ENCODE data around the gene SETD5.

The SETD5 gene, protein sequence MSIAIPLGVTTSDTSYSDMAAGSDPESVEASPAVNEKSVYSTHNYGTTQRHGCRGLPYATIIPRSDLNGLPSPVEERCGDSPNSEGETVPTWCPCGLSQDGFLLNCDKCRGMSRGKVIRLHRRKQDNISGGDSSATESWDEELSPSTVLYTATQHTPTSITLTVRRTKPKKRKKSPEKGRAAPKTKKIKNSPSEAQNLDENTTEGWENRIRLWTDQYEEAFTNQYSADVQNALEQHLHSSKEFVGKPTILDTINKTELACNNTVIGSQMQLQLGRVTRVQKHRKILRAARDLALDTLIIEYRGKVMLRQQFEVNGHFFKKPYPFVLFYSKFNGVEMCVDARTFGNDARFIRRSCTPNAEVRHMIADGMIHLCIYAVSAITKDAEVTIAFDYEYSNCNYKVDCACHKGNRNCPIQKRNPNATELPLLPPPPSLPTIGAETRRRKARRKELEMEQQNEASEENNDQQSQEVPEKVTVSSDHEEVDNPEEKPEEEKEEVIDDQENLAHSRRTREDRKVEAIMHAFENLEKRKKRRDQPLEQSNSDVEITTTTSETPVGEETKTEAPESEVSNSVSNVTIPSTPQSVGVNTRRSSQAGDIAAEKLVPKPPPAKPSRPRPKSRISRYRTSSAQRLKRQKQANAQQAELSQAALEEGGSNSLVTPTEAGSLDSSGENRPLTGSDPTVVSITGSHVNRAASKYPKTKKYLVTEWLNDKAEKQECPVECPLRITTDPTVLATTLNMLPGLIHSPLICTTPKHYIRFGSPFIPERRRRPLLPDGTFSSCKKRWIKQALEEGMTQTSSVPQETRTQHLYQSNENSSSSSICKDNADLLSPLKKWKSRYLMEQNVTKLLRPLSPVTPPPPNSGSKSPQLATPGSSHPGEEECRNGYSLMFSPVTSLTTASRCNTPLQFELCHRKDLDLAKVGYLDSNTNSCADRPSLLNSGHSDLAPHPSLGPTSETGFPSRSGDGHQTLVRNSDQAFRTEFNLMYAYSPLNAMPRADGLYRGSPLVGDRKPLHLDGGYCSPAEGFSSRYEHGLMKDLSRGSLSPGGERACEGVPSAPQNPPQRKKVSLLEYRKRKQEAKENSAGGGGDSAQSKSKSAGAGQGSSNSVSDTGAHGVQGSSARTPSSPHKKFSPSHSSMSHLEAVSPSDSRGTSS (N-terminal part only)

DNA sequence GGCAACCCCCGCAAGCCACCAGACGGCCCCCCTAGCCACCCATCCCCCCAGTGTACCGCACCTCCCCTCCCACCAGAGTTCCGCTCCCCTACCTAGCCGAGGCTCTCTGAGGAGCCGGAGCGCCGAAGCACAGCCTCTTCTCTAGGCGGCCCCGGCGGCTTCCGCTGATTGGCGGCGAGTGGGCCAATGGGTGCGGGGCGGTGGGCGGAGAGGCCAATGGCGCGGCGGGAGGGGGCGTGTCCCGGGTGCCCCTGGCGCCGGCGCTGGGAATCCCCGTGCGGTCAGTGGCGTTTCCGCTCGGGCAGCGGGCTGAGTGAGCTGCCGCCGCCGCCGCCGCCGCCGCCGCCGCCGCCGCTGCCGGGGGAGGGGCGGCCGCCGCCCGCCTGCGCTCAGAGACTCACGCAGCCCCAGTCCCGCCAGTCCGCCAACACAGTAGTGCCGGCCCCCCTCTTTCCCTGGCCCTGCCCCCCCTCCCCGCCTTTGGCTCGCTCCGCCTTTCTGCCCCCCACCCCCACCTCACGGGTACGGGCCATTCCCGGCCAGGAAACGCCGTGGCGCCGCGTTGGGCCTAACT lies at the start of gene SETD5:
TSS of gene SETD5 (plus strand) at position 284 of the 574 bp plus-strand sequence. CDS start 31,324 bp downstream, outside the sequence.
- peak; percentile 82 for DNase-seq

DNA sequence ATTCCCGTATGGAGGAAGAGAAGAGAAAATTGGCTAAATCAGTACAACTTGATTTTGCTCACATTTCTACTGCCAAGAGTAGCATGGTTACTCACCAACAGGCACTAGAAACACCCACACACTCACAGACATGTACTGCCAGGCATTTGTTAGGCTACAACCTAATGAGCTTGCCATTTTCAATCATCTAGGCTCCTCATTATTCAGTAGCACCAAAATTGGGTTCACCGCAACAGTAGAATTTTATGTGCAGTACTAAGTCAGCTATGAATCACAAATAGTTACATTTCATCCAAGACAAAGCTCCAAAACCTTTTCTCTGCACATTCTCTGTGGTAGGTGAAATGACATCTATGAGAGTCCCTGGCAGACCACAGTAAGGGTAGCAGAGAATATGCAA lies 49.5 kb upstream of the SETD5 start:
- DNase-seq = no peak

DNA sequence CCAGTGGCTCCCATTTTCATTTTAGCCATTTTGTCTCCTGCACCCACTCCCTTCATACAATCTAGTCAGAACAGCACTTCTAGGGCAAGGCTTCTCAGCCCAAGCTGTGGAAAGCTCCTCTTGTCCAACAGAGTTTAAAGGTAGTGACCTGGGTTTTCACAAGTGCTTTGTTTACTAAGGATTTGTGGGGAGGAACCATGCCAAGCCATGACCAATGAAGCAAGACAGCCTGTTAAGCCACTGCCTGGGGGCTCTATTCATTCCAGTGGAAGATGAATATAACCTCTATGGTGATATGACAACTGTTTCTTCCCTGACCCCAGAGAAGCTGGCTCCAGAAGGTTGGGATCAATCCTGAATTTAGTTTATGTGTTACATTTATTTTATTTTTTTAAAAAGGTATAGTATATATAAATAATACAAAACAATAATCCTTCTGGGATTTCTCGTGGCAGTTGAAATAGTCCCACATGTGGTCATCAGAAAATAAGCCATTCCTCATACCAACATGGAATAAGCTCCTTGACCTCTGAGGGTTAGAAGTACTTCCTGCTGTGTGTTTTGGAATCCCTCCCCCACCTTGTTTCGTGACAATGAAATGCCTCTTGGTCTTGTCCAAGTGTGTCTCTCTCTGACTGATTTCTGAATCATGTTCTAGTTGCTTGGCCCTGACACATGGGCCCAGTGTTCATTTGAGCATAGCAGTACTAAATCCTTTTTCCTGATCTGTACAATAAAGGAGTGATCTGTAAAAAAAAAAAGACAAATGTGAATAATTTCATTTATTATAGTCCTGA lies 47.9 kb upstream of the SETD5 start:
- DNase-seq = no peak

DNA sequence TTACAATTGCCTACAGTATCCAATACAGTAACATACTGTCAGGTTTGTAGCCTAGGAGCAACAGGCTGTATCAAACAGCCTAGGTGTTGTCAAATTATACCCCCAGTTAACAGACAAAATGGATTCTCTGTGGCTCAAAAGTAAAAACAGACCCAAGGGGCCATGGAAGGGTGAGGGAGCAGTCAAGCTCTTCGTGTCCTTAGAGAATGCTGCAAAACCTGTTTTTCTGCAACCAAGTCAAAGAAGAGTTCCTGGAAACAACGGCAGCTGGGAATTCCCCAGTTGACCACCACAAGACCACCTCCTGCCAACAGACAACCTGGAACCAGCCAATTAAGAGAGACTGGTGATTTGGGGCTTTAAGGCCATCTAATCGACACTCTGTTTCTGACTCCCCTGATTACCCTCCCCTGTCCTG lies 45.7 kb upstream of the SETD5 start:
- DNase-seq = no peak

DNA sequence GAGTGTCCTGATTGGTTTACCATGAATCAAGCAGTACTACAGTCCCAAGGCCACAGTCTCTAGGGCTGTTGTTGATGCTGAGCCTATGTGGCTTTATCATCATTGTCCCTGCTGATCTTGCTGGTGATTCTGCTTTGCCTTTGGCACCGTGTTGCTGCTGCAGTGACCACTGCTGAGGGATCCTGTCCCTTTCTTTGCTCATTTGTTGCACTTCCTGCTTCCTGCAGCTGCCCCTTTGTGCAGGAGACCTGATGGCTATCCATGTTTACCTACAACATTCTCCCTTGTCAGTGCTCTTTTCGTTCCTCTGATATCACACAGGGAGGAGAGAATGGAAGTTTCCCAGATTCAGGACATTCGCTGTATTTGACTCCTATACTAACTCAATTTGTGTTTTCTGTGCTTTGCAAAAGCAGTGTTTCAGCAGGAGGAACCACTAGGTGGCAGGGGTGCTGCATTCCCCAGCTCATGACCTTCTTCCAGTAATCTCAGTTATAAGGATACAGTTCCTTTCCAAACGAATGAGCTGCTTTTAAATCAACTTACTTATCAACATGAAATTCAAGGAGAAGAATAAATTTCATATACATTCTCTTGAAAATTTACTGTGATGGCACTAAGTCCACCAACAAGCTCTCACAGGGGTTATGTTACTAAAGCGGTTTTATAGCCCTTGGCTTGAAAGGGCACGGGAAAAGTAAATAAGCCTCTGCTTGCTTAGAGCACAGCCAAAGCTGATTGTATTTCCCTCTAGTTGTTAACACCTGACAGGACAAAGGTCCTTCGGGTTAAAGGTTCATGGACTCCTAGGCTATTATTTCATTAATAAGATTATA lies 44.3 kb upstream of the SETD5 start:
- DNase-seq = peak; percentile 33

DNA sequence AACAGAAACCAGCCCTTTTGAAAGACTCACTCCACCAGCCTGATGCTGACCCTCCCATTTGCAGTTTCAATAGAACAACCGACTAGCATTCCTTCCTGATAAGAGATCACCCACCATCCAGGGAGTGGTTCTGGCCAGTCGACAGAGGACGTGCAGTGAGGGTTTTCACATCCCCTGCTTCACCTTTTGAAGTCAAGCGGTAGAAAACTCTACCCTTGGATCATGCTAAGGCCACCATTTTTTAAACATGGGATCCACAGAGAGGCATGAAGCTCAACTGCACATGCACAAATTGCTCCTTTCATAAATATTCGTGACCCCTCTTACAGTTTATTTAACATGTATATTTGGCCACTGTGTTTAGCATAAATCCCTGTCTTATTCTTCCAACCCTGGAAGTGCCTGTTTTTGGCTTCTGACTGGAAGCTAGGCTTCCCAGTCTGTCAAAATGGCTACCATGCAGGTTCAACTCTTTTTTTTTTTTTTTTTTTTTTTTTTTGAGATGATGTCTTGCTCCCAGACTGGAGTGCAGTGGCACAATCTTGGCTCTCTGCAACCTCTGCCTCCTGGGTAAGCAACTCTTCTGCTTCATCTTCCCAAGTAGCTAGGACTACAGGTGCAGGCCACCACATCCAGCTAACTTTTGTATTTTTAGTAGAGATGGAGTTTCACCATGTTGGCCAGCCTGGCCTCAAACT lies 35.6 kb upstream of the SETD5 start:
- no peak for DNase-seq

DNA sequence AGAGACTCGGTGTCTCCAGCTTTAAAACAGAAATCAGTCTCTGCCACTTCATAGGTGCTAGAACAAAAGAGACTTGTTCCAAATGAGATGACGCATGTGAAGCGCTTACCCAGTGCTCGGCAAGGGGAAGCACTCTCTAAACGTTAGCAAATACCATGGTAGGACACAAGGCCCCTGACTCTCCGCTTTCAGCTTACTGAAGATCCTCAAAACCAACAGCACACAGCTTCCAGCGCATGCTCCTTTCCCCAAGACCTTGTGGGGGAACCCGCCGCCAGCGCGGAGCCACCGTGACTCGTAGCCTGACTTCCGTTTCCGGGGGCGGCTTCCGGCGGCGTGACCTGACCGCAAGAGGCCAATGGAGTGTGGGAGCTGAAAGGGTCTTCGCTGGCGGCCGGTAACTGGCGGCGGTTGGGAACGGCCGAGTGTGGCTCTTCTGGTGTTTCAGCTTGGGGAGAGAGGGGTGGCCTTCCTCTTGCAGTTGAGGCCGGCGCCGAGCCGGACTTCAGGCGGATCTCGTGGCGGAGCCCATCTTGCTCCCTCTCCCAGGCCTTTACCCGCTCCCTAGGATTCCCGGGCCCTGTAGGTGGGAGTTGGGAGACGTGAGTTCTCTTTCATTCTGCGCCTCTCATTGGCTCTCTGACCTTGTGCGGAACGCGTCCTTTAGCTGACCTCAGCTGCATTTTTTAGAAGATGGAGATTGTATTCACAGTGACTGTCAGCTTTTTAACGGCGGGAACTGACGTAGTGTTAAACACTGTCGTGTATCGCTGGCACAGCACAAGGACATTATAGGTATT lies 34.5 kb upstream of the SETD5 start, which contains the start of gene THUMPD3:
TSS of gene THUMPD3 (plus strand) at position 324 of the 800 bp plus-strand sequence. CDS start 2,015 bp downstream, outside the sequence.
- peak; percentile 93 for DNase-seq

DNA sequence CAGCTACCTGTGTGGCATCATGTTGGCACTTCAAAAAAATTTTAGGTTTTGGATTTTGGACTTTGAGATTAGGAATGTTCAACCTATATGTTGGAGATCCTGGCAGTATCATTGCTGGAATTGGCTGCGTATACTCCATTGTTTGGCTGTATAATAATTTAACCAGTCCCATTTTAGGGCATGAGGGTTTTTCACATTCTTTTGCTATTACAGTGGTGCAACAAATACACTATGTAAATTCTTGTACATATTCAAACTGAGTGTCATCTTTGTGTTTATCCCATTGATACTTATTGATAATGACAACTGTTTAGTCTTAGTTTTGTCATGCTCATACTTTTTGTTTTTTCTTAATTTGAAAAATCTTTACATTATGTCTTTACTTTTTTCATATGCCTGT lies 27.9 kb upstream of the SETD5 start:
- no peak for DNase-seq

DNA sequence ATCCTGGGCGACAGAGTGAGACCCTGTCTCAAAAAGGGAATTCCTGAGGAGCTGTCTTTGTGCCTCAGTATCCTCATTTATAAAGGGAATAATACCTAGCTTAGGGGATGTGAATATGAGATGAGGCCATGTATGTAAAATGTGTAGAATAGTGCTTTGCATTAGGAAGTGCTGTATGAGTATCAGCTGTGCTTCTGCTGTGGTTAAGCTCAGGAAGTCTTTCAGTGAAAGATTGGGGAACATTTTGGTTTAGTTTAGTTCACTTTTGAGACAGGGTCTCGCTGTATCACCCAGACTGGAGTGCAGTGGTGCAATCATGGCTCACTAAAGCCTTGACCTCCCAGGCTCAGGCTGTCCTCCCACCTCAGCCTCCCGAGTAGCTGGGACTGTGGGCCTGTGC lies 23.9 kb upstream of the SETD5 start:
- DNase-seq = peak; percentile 58

DNA sequence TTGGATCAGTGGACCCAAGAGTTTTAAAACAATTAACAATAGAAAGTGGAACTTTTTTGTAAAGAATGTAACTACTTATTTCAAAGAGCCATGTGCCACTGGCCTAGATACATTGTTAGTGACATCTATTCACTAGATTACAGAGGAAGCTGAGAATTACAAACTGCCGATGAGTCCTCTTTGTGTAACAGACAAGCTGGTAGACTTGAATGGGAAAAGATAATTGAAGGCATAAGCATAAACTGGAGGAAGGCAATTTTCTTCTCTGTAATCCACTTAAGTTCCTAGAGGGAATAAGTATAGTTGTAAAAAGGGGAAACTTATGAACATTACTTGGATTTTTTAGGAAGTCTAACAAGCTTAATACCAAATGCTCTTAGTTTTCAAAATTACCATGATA lies 19.4 kb upstream of the SETD5 start:
- DNase-seq = no peak

DNA sequence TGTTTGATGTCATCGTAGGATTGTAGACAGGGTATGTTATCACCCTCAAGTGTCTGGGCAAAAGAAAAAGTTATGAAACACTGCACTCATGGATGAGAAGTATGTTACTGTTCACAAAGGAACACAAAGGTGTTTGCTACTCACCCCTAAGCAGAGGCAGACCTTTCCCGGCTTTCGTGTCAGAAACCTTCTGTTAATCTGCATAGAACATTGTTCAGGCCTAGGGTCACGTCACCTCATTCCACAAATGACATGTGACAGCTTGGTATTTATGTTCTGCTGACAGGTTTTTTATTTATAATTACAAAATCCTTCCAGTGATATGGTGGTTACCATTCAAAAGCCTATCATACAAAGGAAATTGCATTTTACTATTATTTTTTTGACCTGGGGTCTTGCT lies 18.1 kb upstream of the SETD5 start:
- DNase-seq = no peak

DNA sequence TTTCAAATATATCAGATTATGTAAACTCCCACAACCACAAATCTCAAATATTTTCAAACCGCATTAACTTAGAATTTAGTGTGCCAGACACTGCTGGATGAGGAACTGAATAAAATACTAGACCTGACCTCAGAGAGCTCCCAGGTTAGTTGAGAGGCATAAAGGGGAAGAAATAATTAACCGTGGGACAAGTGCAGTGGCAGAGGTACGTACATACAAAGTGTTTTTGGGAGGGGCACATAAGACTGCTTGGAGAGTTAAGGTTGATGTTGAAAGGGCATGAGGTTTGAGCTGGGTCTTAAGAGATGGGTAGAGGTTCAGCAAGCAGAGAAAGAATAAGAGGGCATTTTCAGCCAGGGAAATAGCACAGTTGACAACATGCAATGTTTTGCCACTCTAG lies 17.4 kb upstream of the SETD5 start:
- no peak for DNase-seq

DNA sequence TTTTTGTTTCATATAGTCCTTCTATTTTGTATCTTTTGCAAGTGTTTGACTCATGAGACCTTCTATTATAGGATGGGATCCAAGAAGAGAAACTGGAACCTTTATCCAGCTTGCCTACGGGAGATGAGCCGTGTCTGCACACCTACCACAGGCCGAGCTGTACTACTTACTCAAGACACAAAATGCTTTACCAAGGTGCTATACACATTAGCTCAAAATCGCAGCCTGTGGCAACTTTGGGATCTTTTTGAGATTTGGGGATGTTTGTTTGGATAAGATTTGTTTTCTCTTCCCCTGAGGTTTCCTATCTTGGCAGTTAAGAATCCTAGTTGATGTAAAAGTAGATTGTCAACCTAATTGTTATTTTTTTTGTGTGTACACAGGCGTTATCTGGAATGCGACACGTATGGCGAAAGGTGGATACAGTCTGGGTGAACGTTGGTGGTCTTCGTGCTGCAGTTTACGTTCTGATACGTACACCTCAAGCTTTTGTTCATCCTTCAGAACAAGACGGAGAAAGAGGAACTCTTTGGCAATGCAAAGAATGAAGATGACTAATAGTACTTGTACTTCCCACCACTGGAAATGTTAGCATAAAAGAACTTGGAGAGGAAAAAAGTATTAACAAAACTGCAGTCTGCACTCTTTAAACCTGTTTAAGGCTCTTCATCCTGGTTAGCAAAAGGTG lies 13.1 kb upstream of the SETD5 start:
- no peak for DNase-seq

DNA sequence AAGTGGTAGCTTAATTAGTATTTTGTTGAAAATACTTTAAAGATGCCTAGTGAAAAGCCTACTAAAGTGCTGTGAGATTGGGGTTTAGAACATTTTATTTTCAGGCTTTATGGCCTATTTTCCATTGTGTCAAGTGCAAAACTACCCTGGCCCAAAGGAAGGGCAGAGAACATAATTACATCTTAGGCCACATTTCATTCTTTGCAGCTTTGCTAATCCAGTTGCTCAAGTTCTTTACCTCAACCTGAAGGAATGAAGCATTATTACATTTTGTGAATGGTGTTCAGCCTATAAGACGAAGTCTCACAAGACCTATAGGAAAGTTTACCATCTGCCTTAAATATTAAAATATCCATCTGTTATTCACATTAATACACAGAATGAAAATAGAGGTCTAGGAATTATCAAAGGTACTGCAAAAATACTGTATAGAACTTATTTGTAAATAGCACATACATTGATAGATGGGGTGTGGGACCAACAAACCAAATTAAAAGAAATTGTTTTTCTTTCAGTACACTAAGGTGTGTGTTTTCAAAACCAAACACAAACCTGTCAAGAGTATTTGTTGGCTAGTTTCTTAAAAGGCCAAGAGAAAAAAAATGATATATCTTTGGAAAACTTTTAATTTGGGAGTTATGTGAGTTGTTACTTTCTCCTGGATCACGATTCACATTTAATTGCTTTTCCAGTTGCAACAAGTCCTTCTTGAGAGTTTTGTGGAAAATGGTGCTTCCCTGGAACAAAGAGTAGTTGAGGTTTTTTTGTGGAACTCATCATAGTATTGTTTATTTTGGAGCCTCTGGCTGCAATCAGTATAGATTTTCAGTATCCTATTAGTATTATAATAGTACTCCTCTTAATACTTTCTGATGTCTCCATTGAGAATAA lies 12.0 kb upstream of the SETD5 start:
- DNase-seq = no peak

DNA sequence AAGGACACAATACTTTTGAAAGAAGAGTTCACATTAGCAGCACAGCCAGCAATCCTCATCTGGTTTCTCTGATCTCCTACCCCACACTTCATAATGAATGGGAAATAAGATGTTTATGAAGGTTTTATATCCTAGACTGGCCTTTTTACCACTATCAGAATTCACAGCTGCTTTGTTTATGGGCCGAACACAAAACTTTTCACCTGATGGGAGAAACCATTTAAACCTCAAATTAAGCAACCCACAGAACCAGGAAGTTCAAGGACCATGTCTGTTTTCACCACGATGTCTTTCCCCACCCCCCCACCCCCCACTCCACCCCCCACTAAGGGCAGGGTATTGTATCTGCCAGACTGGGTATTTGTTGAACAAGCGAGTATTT lies 11.3 kb upstream of the SETD5 start:
- no peak for DNase-seq

DNA sequence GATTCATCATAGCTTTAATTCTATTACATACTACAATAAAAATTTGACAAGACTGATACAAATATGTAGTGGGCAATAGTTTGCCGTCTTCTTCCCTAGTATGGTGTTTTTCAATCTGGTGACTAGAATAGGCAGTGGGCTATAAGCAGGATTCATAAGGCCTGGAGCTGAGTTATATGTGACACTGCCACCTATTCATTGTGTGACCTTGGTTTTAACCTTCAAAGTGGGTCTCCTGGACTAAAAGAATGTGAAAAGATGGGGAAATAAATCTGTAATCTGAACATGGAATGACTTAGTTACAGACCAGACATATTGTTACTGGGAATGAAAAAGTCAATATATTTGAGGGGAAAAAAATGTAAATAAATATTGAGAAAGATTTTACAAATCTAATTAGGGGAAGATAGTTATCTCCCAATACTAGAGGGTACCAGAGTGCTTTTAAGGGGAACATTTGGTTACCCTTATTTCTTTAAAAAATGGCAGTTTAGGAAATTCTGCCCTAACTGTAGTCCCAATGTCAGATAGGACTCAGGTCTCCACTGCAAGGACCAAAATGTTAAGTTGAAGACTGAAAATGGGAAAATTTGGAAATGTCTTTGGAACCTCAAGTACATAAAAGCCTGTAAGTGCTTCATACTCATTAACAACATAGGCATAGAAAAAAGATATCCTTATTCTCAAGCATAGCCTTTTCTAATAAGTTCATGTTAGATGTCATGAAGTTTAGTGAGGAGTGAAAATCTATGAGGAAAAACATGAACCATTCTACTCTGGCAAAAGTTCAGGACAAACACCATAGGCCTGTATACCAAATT lies 10.7 kb upstream of the SETD5 start:
- DNase-seq = no peak

DNA sequence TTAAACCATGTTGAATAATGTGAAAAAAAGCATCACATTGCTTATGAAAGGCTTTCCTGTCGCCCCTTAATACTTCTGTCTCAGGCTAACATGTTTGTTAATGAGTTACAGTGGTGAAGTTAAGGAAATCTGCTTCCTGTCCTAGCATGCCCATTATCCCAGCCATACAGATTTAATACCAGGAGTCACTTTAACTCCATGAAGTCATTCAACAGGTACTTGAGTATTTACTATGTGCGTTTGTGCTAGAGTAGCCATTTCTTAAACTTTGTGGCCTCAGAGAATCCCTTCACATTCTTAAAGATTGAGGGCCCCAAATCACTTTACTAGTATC lies 10.1 kb upstream of the SETD5 start:
- no peak for DNase-seq

Measured in GF-D8 (cell line).